D341Med (cell line): ENCODE results near the gene ACADVL.
A peak's percentile ranks its signal among the peaks of the same experiment; 100 is the strongest.

Experiments
- DNase-seq: peaks from one replicate; pipeline ENCODE4 v3.0.0; 2012; ENCODE audit warnings: low spot score

The ACADVL gene

GRCh38 chr17:7191571-7192270, 28.0 kb upstream of the ACADVL start:
- DNase-seq, result peak; percentile 78

GRCh38 chr17:7192271-7192937, 27.3 kb upstream of the ACADVL start:
- DNase-seq, result peak; percentile 49

GRCh38 chr17:7195971-7196370, 23.8 kb upstream of the ACADVL start:
- no peak for DNase-seq

DNA sequence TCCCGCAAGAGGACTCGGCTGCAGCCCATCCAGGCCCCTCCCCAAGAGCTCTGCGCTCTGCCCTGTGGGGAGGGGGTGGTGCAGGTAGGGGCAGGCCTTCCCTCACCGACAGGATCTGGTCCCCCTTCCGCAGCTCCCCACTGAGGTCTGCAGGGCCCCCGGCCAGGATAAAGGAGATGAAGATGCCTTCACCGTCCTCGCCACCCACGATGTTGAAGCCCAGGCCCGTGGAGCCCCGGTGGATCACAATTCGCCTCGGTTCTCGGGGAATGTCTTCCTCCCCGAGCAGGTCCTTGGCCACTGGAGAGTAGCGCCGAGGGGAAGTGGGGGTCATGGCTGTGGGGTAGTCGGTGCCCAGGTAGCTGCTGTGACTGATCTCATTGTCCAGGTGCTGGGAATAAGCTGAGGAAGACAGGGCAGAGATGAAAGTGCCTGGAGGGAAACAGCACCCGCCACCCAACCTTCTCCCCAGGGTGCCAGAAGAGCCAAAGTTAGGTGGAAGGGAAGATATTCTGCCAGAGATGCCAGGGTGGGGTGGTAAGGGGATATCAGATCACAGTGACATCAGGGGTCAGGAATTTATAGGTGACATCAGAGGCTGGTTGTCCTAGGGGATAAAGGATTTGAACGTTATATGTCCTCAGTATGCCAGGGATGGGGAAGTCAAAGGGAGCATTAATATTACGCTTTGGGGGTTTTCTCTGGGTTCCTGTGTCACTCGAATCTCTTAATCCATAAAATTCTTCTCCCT, 22.9 kb upstream of the ACADVL start:
- DNase-seq, result no peak

DNA sequence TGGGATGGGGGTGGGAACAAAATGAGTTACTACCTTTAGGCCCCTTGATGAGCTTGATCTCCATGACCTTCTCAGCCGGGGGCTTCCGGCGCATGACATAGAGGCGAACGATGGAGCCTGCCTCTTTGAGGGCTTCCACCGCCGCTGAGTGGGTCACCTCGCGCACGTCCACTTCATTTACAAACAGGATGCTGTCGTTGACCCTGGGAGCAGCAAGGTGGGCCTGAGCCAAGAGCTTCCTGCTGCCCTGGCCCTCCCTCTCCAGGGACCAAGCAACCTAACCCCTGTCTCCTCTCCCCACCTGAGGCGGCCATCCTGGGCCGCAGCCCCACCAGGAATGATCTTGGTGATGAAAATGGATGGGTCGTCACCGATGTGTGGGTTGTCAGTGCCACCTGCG, 16.3 kb upstream of the ACADVL start:
- no peak for DNase-seq

GRCh38 chr17:7204336-7204735, 15.4 kb upstream of the ACADVL start:
- peak; percentile 54 for DNase-seq

DNA sequence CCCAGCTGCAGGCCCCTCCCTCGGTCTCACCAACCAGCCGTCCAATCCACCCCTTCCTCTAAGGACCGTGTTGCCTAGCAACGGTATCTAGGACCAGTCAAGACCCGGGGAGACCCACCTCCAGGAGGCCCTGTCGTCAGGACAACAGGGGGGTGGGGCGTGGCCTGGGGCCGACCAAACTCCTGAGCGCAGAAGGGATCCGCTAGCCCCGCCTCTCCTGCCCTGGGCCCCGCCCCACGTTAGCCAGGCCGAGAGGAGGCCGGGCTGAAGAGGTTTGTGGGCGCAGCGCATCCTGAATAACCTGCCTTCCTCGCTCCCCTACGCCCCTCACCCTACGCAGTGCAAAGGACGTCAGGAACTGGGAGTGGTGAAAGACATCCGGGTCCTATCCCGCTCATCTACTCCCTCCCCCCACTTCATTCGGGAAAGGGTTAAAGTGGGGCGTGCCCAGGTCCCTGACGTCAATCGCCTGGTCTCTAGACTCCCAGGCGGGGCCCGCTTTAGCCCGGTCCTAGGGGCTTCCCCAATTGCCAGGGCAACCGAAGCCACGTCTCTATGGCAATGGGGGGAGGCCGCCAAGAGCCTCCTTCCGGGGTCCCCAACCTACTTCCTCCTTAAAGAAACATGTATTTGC, 14.8 kb upstream of the ACADVL start:
- peak; percentile 64 for DNase-seq

DNA sequence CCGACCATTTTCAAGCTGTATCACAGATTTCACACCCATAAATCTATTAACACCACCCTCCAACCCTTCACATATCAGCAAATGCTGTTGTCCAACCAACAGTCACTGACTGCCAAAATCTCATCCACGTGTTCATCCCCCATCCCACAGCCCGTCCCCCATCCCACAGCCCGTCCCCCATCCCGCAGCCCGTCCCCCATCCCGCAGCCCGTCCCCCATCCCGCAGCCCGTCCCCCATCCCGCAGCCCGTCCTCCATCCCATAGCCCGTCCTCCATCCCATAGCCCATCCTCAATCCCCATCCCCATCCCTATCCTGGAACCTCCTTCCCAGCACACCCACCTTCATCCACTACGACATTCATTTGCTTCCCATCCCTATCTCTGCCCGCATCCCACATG, 14.2 kb upstream of the ACADVL start:
- no peak for DNase-seq

DNA sequence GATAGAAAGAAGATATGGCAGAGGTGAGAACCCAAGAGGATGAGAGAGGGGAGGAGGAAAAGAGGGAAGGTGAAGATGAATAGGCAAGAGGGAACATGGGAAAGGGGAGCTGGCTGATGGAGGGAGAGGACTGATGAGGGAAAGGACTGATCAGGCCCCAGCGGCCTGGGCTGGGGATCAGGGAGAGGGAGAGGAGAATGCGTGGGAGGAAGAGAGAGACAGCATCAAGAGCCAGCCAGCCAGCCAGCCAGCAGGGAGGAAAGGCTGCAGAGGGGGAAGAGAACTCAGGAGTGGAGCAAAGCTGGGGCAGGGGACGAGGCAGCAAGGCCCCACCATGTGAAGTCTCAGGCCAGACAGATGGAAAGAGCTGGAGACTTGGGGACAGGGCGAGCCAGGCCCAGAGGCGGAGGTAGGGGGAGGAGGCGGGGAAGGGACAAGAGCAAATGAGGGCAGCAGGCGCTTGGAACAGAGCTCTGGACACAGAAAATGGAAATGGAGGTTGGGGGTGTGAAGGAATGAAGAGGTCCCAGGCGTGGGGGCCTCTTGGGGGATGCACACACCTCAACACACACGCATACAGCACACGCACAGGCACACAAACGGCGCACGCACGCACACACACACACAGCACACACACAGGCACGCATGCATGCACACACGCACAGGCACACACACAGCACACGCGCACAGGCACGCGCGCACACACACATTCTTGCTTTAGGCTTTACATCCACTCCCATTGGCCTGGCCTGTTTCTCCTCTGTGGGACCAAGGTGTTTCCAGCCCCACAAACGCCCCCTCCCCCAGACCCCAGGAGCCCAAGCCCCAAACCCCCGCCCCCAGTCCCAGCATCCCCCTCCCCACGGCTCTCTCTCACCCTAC, 12.4 kb upstream of the ACADVL start:
- DNase-seq, result no peak

- DNase-seq, result no peak
Measured at GRCh38 chr17:7208027-7208571, 11.6 kb upstream of the ACADVL start.

GRCh38 chr17:7208754-7209460, 10.8 kb upstream of the ACADVL start:
- no peak for DNase-seq

- DNase-seq, result no peak
Measured at GRCh38 chr17:7211491-7212273, 8.1 kb upstream of the ACADVL start.

- DNase-seq, result peak; percentile 67
Measured at GRCh38 chr17:7213895-7214299, 5.8 kb upstream of the ACADVL start.

GRCh38 chr17:7214300-7215135, 5.2 kb upstream of the ACADVL start:
- DNase-seq, result peak; percentile 85

- no peak for DNase-seq
Measured at GRCh38 chr17:7215136-7215638, 4.6 kb upstream of the ACADVL start.

DNA sequence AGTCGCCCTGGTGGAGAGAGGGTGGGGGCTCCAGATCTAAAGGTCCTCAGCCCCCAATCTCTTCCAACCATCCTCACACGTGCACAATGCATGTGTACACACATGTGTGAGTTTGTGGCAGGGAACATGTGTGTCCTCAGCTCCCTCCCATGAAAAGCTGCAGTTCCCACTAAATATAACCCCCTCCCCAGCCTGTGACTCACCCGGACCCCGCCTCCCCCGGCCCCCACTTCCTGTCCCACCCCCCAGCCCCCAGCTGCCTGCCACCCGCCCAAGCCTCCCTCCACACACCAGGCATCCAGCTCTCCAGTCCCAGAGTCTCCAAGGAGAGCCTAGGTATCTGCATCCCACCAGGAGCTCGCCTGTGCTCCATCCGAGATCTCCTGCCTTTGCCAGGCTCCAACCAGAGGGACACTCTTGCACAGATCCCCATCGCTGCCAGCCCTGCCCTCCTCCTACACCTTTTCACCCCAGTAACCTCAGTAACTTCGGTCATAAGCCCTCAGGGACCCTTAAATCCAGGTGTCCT, 4.0 kb upstream of the ACADVL start:
- no peak for DNase-seq

- DNase-seq, result no peak
Measured at GRCh38 chr17:7216242-7217112, 3.3 kb upstream of the ACADVL start.
